ENCODE data around the gene SLC7A11.

Gene SLC7A11

GRCh38 chr4:138199568-138200235 lies 42.4 kb downstream of the SLC7A11 start:
- H3K27ac ChIP-seq = no peak overlapping the region
- TF ChIP-seq CTCF (conservative IDR thresholded peaks at IDR 0.05) (no peak), ZFX (IDR thresholded peaks at IDR 0.05) (no peak)

GRCh38 chr4:138196153-138196552 lies 46.0 kb downstream of the SLC7A11 start:
- no peak overlapping the region for H3K27ac ChIP-seq
- no peak for TF ChIP-seq CTCF (conservative IDR thresholded peaks at IDR 0.05)
- no peak for TF ChIP-seq ZFX (IDR thresholded peaks at IDR 0.05)

- no peak overlapping the region for H3K27ac ChIP-seq
- no peak for TF ChIP-seq ZFX (IDR thresholded peaks at IDR 0.05)
- TF ChIP-seq CTCF (conservative IDR thresholded peaks at IDR 0.05) = no peak
These were observed 48.2 kb downstream of the SLC7A11 start for GRCh38 chr4:138193963-138194362.

GRCh38 chr4:138192113-138192512 lies 50.0 kb downstream of the SLC7A11 start:
- TF ChIP-seq ZFX (IDR thresholded peaks at IDR 0.05) (no peak), CTCF (conservative IDR thresholded peaks at IDR 0.05) (no peak)
- H3K27ac ChIP-seq = no peak overlapping the region

- TF ChIP-seq ZFX (IDR thresholded peaks at IDR 0.05) (no peak), CTCF (conservative IDR thresholded peaks at IDR 0.05) (no peak)
- H3K27ac ChIP-seq = no peak overlapping the region
These were observed 51.7 kb downstream of the SLC7A11 start for GRCh38 chr4:138190452-138190858.

- no peak for TF ChIP-seq ZFX (IDR thresholded peaks at IDR 0.05)
- no peak for TF ChIP-seq CTCF (conservative IDR thresholded peaks at IDR 0.05)
- H3K27ac ChIP-seq = no peak overlapping the region
These were observed 52.9 kb downstream of the SLC7A11 start for GRCh38 chr4:138189206-138189605.

- no peak for TF ChIP-seq CTCF (conservative IDR thresholded peaks at IDR 0.05)
- TF ChIP-seq ZFX (IDR thresholded peaks at IDR 0.05) = no peak
- H3K27ac ChIP-seq = no peak overlapping the region
These were observed 53.6 kb downstream of the SLC7A11 start for GRCh38 chr4:138188406-138189084.

Measured in C4-2B (cell line).